K562 (cell line): ENCODE measurements around the gene BSDC1. TPM values are rescaled to one million over a fixed set of nuclear protein-coding genes. Genes with fewer than 3 reads are reported as not detected.

ENCODE experiments used
- ATF3 ChIP-seq, 2 experiments: fragments of 450-650 bp in 1 of 2; sonication (generic) in 1 of 2; formaldehyde crosslinking in 1 of 2; IDR thresholded peaks in 1 of 2; conservative IDR thresholded peaks in 1 of 2; 2 replicates each; pipeline versions ENCODE4 v1.6.1 to v1.8.1; 2016 to 2023; ENCODE audit warnings: mild to moderate bottlenecking in 2 of 2, moderate library complexity in 2 of 2, inconsistent platforms in 1 of 2, missing genetic modification reagents in 1 of 2
- ATF6 ChIP-seq: sonication (generic); formaldehyde crosslinking; IDR thresholded peaks from 2 replicates; pipeline ENCODE4 v1.4.0; 2020; ENCODE audit warnings: mild to moderate bottlenecking, missing genetic modification reagents
- CREM ChIP-seq: IDR thresholded peaks from 2 replicates; pipeline ENCODE4 v1.6.1; 2014; ENCODE audit warnings: antibody characterized with exemption, low read depth
- DLX4 ChIP-seq: fragments of 250-450 bp; sonication (Bioruptor Pico); IDR thresholded peaks from 2 replicates; pipeline ENCODE4 v1.6.1; 2021; ENCODE audit warnings: mild to moderate bottlenecking
- GTF2B ChIP-seq: IDR thresholded peaks from 2 replicates; pipeline ENCODE4 v1.6.1; 2011; ENCODE audit not compliant: insufficient read length; ENCODE audit errors: extremely low read depth
- MEIS2 ChIP-seq: fragments of 450-650 bp; IDR thresholded peaks from 2 replicates; pipeline ENCODE4 v1.6.1; 2014; ENCODE audit warnings: mild to moderate bottlenecking; ENCODE audit not compliant: partially characterized antibody
- PATZ1 ChIP-seq: fragments of 250-450 bp; sonication (Bioruptor Pico); IDR thresholded peaks from 2 replicates; pipeline ENCODE4 v1.5.0; 2020; ENCODE audit warnings: mild to moderate bottlenecking, borderline replicate concordance
- SMARCA4 ChIP-seq: fragments of 450-650 bp; IDR thresholded peaks from 2 replicates; pipeline ENCODE4 v1.6.1; 2016
- SPI1 ChIP-seq: IDR thresholded peaks from 2 replicates; pipeline ENCODE4 v1.6.1; 2011; ENCODE audit warnings: low read depth, low read length, control low read depth, borderline replicate concordance
- ZMIZ1 ChIP-seq, 2 experiments: fragments of 150-350 bp in 1 of 2; IDR thresholded peaks; 2 replicates each; pipeline ENCODE4 v1.6.1; 2012 to 2016; ENCODE audit warnings: low read depth in 2 of 2, low read length in 2 of 2, mild to moderate bottlenecking in 1 of 2, moderate library complexity in 1 of 2
- ZNF217 ChIP-seq: sonication (generic); formaldehyde crosslinking; IDR thresholded peaks from 2 replicates; pipeline ENCODE4 v1.8.0; 2022; ENCODE audit warnings: mild to moderate bottlenecking, missing genetic modification reagents
- ZNF398 ChIP-seq: fragments of 250-450 bp; sonication (Bioruptor Pico); IDR thresholded peaks from 2 replicates; pipeline ENCODE4 v1.8.0; 2021; ENCODE audit warnings: moderate library complexity, mild to moderate bottlenecking, inconsistent platforms
- polyA plus RNA-seq, 8 experiments: library from polyadenylated mRNA; depleted of rRNA in 4 of 8; stranded (reverse) in 5 of 8; unstranded in 3 of 8; fragments of >200 nt; fragmentation: Nextera tagmentation in 2 of 8; fragmentation: Illumina TruSeq in 1 of 8; extraction: Ambion mirVana in 2 of 8; extraction: Trizol in 1 of 8; gene quantifications; 2 replicates each; pipeline versions ENCODE4 v1.2.1 to v1.2.3, GENCODE V29; 2011 to 2014; ENCODE audit warnings: inconsistent platforms in 1 of 8, missing spikeins in 1 of 8
- total RNA-seq, 7 experiments: library from RNA; depleted of rRNA in 6 of 7; stranded (reverse); fragments of >200 nt in 6 of 7; fragmentation: Illumina TruSeq in 2 of 7; extraction: Trizol in 2 of 7; gene quantifications; 2 replicates each; pipeline versions ENCODE4 v1.2.1 to v1.2.3, GENCODE V29; 2011 to 2021; ENCODE audit warnings: low replicate concordance in 1 of 7

The BSDC1 gene
- total and polyA plus RNA-seq, 9 of the 15 experiments (the other 6 are each of a cell fraction or from before 2014, with no cell fraction given), result 10.2 to 96.8 (median 73.1) TPM

- no peak for TF ChIP-seq PATZ1 (CRISPR knock-in tag)
- no peak for TF ChIP-seq DLX4 (CRISPR knock-in tag)
- no peak for TF ChIP-seq SMARCA4
- TF ChIP-seq ATF3 (IDR thresholded peaks at IDR 0.05), result no peak
- TF ChIP-seq ATF3 (CRISPR knock-in tag; conservative IDR thresholded peaks at IDR 0.05), result no peak
- TF ChIP-seq SPI1, result no peak
- TF ChIP-seq ATF6, result peak; percentile 66; the same call in 1 of the 2 replicates
- TF ChIP-seq ZNF398, result no peak
- no peak for TF ChIP-seq MEIS2
- no peak for TF ChIP-seq ZNF217
- TF ChIP-seq CREM, result peak; percentile 21; the same call in 1 of the 2 replicates
- peak; percentile 86 for TF ChIP-seq GTF2B
- TF ChIP-seq ZMIZ1 (IDR thresholded peaks at IDR 0.05; ENCODE audit: low read depth in 2 of 2, low read length in 2 of 2), result 0 out of 4 replicates have a peak, but pooled peaks of 1 of the 2 experiments have one; percentile 60
Measured at GRCh38 chr1:32335790-32336590, 58.3 kb downstream of the BSDC1 start, which contains the start of gene MARCKSL1 (continued).
